Fibroblast of the aortic adventitia (primary cell): ENCODE measurements around the gene PUS10. TPM values are rescaled to one million over a fixed set of nuclear protein-coding genes. Genes with fewer than 3 reads are reported as not detected.

Source experiments
- DNase-seq: peaks from one replicate; pipeline ENCODE4 v3.0.0-alpha.2; 2010; ENCODE audit warnings: low read depth
- H3K4me3 ChIP-seq: 2 replicates; pipeline ENCODE4 v1.5.1; 2011; ENCODE audit warnings: low read depth, mild to moderate bottlenecking, control low read depth, low read length, moderate library complexity
- total RNA-seq: library from RNA; depleted of rRNA; stranded (reverse); fragments of >200 nt; gene quantifications from 2 replicates; pipeline ENCODE4 v1.2.3, GENCODE V29; 2012; ENCODE audit warnings: low replicate concordance
- TF ChIP-seq, protein P1 (sequence below): IDR thresholded peaks from 2 replicates; pipeline ENCODE4 v1.5.1; 2011; ENCODE audit warnings: mild to moderate bottlenecking, low read length, control low read depth, inconsistent platforms; ENCODE audit not compliant: insufficient read depth

PUS10 gene
- total RNA-seq, 1 donor, result 8.8 TPM

DNA sequence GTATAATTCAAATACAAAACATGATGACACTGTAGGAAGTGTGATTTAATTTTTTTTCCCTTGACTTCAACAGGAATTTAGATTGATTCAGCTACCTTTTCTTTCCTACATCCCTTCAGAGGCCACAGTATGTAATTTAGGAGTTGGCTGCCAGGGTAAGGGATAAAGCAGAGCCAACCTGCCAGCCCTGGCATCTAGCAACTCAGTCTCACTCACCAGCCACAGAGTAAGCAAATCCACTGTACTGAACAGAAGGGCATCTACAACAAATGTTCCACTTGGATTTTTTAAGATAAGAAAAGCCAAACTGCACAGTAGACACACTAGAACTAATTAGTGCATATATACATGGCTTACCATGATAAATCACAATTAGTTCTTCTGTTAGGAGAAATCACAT lies 54.9 kb downstream of the PUS10 start:
- H3K4me3 ChIP-seq, result no peak overlapping the region
- DNase-seq, result no peak
- TF ChIP-seq, protein P1, sequence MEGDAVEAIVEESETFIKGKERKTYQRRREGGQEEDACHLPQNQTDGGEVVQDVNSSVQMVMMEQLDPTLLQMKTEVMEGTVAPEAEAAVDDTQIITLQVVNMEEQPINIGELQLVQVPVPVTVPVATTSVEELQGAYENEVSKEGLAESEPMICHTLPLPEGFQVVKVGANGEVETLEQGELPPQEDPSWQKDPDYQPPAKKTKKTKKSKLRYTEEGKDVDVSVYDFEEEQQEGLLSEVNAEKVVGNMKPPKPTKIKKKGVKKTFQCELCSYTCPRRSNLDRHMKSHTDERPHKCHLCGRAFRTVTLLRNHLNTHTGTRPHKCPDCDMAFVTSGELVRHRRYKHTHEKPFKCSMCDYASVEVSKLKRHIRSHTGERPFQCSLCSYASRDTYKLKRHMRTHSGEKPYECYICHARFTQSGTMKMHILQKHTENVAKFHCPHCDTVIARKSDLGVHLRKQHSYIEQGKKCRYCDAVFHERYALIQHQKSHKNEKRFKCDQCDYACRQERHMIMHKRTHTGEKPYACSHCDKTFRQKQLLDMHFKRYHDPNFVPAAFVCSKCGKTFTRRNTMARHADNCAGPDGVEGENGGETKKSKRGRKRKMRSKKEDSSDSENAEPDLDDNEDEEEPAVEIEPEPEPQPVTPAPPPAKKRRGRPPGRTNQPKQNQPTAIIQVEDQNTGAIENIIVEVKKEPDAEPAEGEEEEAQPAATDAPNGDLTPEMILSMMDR, result no peak

GRCh38 chr2:60962528-60962927 lies 55.5 kb downstream of the PUS10 start:
- no peak for DNase-seq
- no peak overlapping the region for H3K4me3 ChIP-seq
- TF ChIP-seq, protein P1, result no peak

GRCh38 chr2:60961457-60961856 lies 56.6 kb downstream of the PUS10 start:
- DNase-seq, result peak; percentile 72
- no peak overlapping the region for H3K4me3 ChIP-seq
- TF ChIP-seq, protein P1, result no peak

DNA sequence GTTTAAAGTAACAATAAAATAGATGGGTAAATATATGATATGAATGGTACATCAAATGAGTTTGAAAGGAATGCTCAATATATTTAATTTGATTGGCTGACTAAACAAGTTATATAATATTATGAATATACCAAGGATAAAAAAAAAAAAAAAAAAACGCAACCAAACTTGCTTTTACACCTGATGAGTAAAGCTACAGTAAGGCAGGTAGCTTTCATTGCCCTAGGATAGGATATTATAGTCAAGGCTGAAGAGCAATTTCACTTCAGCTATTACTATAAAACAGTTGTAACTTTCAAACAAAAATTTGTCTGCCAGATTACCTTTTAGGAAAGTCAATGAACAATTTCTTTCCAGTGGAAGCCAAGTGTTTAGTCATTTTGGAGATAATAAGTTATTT lies 57.3 kb downstream of the PUS10 start:
- DNase-seq, result peak; percentile 28
- TF ChIP-seq, protein P1, result no peak
- H3K4me3 ChIP-seq, result no peak overlapping the region

DNA sequence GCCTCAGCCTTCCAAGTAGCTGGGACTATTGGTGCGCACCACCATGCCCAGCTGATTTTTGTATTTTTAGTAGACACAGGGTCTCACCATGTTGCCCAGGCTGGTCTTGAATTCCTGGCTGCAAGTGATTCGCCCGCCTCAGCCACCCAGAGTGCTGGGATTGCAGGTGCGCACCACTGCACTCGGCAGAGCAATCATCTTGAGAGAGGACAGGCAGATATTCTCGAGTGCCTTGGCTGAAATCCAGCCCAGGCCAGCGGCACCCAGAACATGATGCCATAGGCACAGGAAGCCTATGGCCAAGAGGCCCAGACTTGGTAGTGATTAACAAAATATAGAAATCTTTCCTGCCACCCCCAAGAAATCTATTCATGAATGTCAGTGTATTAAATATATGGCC lies 58.6 kb downstream of the PUS10 start:
- no peak for DNase-seq
- TF ChIP-seq, protein P1, result no peak
- H3K4me3 ChIP-seq, result no peak overlapping the region

DNA sequence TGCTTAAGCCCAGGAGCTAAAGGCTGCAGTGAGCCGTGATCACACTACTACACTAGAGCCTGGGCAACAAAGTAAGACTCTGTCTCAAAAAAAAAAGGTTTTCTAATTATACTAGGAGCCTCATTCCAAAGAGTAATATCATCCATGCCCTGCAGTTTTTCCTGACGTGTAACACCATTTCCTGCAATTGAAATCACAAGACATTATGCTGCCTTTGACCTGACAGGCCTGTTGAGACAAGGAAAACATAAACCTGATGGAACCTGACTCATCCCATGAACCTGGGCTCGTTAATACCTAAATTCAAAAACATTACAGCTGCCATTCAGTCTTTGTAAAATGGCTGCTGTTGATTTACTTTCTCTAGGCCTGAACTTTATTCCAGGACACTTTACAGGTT lies 59.3 kb downstream of the PUS10 start:
- TF ChIP-seq, protein P1, result no peak
- peak; percentile 57 for DNase-seq

GRCh38 chr2:60958361-60958760 lies 59.7 kb downstream of the PUS10 start:
- peak; percentile 59 for DNase-seq
- H3K4me3 ChIP-seq, result no peak overlapping the region
- TF ChIP-seq, protein P1, result no peak

More for the DNA sequence above, 59.3 kb downstream of the PUS10 start:
- H3K4me3 ChIP-seq, result no peak overlapping the region
